Activated T-cell treated with anti-CD3 and anti-CD28 coated beads for 1 hour (primary cell): ENCODE measurements around the gene HNRNPL.
"Not testable (repeated sequence)": the region's sequence is repeated elsewhere in the genome, so short reads cannot be mapped to it uniquely, and the experiment has no call there.

ENCODE experiments used
- DNase-seq: peaks from one replicate; pipeline ENCODE4 v3.0.0-alpha.2; 2020; ENCODE audit warnings: low read depth

Gene HNRNPL

DNA sequence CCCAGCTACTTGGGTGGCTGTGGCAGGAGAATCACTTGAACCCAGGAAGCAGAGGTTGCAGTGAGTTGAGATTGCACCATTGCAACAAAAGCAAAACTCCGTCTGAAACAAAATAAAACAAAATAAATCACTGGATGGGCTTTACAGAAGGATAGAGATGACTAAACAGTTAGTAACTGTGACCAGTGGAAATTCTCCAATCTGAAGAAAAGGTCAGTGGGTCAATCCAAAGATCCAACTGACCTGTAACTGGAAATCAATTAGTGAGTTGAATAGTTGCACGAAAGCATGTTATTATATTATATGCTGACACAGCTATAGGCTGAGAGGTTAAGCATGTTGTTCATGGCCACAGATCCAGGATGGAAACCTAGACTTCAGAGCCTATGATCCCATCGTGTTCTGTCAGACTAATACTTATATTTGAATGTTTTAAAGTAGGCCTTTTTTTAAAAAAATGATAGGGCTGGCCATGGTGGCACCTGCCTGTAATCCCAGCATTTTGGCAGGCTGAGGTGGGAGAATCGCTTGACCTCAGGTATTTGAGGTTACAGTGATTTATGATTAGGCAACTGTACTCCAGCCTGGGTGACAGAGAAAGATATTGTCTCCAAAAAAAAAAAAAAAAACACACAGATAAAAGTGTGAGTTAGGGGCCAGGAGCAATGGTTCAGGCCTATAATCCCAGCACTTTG lies 19.6 kb downstream of the HNRNPL start:
- DNase-seq, result no peak

DNA sequence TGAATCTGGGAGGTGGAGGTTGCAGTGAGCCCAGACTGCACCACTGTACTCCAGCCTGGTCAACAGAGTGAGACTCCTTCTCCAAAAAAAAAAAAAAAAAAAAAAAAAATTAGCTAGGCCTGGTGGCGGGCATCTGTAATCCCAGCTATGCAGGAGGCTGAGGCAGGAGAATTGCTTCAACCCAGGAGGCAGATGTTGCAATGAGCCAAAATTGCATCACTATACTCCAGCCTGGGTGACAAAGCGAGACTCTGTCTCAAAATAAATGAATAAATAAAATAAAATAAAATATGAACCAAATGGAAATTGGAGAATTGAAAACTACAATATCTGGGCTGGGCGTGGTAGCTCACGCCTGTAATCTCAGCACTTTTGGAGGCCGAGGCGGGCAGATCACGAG lies 20.6 kb downstream of the HNRNPL start:
- DNase-seq, result not testable (repeated sequence)

DNA sequence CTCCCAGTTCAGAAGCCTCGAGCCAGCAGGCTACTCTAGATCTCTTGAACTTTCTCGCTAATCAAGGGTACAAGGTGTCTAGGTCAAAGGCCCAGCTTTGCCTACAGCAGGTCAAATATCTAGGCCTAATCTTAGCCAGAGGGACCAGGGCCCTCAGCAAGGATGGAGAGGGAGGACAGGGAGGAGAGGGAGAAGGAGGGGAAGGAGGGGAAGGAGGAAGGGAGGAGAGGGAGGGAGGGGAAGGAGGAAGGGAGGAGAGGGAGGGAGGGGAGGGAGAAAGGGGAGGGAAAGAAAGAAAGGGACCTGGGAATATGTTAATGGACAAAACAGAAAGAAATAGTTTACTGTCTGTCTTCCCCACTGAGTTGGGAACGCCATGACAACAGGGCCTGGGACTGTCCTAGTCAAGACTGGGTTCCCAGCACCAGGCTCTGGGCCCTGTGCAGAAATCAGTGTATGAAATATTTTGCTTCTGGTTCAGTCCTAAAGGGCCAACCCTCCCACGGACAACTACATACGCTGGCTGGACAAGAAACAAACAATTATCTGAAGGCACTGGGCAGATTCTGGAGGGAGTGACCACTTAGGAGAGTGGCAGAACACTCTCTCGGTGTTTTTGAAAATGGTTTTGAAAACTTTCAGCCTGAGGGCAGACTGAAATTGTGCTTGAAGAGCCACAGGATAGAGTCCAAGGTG lies 22.8 kb downstream of the HNRNPL start:
- no peak for DNase-seq

DNA sequence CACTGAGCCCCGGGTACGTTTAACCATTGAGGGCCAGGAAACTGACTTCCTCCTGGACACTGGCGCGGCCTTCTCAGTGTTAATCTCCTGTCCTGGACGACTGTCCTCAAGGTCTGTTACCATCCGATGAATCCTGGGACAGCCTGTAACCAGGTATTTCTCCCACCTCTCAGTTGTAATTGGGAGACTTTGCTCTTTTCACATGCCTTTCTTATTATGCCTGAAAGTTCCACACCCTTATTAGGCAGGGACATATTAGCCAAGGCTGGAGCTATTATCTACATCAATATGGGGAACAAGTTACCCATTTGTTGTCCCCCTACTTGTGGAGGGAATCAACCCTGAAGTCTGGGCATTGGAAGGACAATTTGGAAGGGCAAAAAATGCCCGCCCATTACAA lies 23.9 kb downstream of the HNRNPL start:
- DNase-seq, result not testable (repeated sequence)

DNA sequence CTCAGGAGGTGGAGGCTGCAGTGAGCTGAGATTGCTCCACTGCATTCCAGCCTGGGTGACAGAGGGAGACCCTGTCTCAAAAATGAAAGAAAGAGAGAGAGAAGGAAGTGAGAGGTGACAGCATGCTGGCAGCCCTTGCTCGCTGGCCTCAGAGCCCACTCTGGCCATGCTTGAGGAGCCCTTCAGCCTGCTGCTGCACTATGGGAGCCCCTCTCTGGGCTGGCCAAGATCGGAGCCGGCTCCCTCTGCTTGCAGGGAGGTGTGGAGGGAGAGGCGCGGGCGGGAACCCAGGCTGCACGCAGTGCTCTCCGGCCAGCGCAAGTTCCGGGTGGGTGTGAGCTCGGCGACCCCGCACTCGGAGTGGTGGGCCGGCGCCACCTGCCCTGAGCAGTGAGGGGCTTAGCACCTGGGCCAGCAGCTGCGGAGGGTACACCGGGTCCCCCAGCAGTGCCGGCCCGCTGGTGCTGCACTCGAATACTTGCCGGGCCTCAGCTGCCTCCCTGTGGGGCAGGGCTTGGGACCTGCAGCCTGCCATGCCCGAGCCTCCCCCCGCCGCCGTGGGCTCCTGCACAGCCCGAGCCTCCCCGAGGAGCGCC lies 28.5 kb downstream of the HNRNPL start:
- DNase-seq, result not testable (repeated sequence)

DNA sequence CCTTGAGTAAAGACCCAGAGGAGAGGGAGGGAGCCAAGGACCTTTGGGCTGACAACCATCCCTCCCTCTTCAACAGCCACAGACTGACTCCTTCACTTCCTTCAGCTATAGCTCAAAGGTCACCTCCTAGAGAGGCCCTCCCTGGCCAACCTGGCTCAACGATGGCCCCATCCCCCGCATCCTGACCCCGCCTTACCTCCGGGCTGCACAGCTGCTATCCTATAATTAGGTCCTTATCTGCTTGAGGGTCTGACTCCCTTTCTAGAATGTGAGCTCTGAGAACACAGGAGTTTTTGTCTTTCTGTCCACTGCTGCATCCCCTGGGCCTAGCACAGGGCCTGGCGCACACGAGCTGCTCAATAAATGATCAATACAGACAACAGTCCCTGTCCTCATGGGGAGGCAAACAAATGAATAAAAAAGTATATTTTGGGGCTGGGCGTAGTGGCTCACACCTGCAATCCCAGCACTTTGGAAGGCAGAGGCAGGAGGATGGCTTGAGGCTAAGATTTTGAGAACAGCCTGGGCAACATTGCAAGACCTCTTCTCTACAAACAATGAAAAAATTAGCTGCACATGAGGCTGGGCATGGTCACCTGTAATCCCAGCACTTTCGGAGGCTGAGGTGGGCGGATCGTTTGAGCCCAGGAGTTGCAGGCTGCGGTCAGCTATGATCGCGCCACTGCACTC lies 30.4 kb downstream of the HNRNPL start:
- DNase-seq, result no peak

DNA sequence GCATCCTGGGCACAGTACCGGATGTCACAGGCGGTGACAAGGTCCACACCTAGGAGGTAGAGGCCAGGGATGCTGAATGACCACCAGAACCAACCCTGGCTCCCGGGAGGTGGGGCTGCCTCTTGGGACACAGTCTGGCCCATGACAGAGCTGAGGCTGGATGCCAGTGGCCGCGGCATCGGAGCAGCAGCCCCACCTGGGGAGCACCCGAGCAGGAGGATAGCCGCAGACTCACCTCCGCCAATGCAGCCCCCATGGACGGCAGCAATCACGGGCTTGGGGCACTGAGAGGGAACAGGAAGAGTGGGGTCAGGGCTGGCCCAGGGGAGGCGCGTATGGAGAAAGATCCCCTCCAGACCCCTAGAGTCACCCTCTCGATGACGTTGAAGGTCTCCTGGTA lies 32.7 kb downstream of the HNRNPL start:
- DNase-seq, result no peak

DNA sequence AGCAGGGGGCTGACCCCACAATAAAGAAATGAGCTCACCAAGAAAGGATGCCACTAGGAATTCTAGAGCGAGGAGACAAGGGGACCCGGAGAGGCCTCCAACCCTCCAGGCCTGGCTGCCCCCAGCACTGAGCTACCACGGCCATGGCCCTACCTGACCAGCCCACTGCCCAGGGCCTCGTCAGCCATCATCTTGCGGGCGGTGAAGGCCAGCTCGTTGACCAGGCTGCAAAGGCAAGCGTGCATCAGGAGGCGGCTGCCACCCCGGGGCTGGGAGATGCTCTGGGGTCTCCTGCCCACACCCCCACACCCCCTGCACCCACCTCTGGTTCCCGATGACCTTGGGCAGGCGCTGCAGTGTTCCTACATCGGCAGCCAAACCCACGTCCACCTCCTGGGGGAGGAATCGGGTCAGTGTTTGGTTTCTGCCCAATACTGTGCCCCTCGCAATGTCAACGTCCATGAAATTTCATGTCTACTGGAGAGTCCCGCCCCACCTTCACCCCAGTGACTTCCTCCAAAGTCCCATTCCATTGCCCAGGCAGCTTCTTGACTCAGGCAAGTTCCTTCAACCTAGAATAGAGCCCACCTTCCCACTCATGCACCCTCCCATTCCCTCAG lies 33.5 kb downstream of the HNRNPL start:
- DNase-seq, result no peak

DNA sequence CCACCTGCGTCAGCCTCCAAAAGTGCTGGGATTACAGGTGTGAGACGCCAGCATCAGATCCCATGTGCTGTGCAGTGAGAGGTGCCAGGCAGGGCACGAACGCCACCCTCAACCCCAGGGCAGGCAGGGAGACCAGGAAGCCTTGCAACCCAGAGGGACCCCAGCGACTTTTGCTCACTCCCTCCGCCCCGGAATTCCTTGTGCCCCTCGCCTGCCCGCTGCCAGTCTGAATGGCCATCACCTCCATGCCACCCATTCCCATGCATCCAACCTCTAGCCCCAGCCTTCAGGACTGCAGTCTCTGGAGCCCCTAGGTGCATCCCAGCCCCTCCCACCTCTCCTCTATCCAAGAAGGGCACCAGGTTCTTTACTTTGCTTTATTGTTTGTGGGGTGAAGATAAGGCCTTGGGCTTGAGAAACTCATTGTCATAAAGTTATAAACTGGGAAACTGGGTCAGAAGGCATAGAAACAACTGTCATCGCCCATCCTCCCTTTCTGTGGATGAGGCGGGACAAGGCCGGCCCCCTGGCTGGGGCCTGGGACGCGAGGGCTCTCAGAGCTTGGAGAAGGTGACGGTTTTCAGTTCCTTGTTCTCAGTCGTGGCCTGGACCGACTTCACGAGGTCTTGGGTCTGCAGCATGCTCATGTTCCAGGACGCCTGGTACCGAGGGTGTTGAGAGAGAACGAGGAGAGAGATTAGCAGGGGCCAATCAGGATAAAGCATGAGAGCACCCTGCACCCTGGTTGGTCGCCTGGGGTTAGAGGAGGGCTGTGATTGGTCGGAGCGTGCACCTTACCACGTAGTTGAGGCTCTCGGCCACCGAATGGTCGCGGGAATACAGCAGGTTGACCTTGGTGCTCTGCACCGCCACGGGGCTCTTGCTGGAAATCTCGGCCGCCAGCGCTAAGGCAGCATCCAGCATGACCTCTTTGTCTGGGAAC lies 34.5 kb downstream of the HNRNPL start:
- DNase-seq, result no peak

DNA sequence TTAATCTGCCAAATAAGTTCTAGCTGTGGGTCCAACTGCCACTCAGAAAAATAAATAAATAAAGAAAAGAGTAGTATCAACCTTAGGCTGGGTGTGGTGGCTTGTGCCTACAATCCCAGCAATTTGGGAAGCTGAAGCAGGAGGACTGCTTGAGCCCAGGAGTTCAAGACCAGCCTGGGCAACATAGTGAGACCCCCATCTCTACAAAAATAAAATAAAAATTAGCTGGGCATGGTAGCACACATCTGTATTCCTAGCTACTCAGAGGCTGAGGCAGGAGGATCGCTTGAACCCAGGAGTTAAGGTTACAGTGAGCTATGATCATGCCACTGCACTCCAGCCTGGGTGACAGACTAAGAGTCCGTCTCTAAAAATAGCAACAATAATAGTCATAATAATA lies 35.9 kb downstream of the HNRNPL start:
- DNase-seq, result not testable (repeated sequence)

DNA sequence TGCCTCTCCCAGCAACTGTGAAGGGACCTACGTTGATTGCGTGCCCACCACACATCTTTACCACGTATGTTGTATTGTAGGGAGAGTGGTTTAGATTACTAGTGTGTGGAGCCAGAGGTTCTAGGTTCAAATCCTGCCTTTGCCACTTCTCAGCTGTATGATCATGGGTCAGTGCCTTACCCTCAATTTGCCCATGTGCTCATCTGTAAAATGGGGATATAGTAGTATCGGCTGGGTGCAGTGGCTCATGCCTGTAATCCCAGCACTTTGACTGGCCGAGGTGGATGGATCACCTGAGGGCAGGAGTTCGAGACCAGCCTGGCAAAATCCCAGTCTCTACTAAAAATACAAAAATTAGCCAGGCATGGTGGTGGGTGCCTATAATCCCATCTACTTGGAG lies 36.5 kb downstream of the HNRNPL start:
- no peak for DNase-seq

DNA sequence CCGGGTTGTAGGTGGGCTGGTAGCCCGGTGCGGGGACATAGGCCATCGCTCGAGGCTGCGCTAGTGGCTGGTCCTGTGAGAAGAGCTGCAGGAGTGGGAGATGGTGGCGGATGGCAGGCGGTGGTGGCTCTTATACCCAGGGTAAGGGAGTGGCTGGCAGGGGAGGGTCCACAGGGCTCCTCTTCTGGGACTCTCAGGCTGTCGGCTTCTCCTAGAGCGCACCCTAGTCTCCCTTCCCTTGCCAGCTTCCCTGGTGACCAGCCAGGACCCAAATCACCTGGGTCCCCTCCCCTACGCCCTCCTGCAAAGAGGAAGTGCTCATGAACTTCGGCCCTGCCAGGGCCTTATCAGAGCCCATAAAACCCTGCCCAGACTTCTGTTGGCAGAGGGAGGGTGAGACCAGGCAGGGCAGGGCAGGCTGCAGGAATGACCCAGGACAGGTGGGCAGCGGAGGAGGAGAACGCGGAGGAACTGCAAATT lies 36.9 kb downstream of the HNRNPL start, which contains the start of gene LGALS4:
Gene LGALS4 (minus strand): TSS at position 105 of the 480 bp plus-strand sequence. CDS start 59 bp downstream, at position 46.
- no peak for DNase-seq

DNA sequence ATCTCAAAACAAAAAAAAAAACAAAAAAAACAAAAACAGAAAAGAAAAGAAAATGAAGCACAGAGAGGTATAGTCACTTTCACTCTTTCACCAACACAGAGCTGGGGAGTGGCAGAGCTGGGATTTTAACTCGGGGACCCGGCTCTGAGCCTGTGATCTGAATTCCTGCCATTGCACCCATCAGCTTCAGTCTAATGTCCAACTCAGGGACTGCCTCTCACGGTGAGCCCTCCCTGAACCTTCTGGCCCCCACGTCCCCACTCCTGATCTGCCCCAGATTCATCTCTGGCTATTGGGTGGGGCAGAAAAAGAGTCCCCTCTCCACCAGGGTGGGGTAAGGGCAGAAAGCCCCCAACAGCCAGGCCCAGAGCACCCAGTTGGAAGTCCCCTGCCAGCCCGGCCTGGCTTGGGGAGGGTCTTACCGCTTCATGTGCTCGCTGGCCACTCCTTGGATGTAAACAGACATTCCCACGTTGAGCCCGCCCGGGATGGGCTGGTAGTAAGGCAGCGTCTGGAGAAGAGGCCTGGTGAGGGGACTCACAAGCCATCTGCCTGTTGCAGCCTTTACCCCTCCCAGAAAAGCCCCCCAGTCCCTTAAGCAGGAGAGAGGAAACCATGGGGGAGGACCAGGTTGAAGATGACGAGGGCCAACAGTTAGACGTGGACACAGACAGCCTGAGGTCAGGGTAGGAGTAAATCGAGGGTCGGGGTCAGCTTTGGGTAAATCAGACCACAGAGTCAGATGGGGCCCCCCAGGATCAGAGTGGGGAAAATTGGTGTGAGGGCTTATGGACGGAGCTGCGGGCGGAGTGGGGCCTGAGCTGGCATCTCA lies 37.6 kb downstream of the HNRNPL start:
- no peak for DNase-seq

DNA sequence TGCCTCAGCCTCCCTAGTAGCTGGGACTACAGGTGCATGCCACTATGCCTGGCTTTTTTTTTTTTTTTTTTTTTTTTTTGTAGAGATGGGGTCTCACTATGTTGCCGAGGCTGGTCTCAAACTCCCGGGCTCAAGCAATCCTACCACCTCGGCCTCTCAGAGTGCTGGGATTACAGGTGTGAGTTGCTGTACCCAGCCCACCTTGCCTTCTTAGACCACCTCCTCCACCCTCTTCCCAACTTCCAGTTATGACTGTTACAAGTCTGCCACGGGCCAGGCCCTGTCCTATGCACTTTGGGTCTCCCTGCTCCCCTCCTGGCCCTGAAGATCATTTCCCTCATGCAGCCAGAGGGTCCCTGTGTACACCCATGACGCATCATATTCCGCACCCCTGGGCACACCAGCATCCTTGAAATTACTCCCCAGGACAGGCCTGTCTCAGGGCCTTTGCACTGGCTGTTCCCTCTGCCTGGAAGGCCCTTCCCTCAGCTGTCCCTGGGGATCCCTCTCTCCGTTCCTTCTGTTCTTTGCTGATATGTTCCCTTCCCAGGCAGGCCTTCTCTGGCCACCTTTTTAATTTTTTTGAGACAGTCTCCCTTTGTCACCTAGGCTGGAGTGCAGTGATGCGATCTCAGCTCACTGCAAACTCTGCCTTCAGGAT lies 40.1 kb downstream of the HNRNPL start:
- DNase-seq, result no peak

DNA sequence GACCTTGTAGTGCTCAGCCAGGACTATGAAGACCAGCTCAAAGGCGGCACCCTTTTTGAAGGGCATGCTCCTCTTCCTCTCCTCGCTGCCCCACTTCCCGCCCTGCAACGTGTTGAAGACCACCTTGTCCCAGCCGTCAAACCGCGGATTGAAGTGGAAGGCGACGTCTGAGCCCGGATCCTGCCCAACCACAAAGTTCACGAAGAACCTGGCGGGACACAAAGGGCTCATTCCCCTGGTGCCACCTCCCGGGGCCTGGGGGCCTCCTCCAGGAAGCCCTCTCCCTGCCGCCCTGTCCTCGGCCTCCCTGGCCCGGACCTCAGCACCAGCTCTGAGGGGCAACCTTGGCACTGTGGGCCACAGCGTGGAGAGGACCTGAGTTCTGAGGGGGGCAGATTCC lies 41.0 kb downstream of the HNRNPL start:
- DNase-seq, result no peak

DNA sequence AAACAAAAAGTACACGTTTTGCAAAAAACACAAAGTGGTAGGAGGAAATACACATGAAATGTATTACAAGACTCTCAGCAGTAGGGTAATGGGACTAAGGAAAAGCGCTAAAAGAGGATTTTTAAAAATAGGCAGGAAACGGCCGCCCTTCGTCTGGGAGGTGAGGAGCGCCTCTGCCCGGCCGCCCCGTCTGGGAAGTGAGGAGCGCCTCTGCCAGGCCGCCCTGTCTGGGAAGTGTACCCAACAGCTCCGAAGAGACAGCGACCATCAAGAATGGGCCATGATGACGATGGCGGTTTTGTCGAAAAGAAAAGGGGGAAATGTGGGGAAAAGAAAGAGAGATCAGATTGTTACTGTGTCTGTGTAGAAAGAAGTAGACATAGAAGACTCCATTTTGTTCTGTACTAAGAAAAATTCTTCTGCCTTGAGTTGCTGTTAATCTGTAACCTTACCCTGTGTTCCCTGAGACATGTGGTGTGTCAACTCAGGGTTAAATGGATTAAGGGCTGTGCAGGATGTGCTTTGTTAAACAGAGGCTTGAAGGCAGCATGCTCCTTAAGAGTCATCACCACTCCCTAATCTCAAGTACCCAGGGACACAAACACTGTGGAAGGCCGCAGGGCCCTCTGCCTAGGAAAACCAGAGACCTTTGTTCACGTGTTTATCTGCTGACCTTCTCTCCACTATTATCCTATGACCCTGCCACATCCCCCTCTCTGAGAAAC lies 42.2 kb downstream of the HNRNPL start:
- not testable (repeated sequence) for DNase-seq

DNA sequence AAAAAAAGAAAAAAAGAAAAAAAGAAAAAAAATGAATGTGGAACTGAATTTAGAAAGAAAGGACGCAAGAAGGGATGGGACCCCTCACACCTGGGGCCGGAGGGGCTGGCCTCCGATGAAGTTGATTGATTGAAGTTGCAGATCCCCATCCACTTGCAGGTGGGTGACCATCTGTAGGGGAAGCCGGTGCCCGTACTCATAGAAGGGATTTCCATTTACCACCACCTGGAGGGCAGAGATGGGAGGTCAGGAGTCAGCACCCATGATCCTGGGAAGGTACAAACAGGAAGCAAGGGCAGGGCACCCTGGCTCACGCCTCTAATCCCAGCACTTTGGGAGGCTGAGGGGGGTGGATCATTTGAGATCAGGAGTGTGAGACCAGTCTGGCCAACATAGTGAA lies 43.4 kb downstream of the HNRNPL start:
- no peak for DNase-seq

DNA sequence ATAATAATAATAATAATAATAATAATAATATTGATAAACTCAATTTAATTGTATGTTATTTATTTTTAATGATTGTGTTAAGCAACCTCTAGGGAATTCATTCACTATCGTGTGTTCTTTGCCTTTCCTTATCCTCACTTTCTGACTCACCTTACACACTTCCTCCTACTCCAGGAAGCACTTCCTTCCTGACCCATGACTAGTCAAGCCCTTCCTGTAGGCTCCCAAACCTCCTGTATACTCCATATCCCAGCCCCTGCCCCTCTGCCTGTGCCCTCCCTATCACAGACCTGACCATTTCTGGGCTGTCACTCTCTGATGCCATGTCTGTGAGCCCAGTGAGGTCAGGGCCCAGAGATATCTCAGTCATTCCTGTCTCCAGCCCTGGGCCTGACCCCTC lies 44.6 kb downstream of the HNRNPL start:
- DNase-seq, result no peak

DNA sequence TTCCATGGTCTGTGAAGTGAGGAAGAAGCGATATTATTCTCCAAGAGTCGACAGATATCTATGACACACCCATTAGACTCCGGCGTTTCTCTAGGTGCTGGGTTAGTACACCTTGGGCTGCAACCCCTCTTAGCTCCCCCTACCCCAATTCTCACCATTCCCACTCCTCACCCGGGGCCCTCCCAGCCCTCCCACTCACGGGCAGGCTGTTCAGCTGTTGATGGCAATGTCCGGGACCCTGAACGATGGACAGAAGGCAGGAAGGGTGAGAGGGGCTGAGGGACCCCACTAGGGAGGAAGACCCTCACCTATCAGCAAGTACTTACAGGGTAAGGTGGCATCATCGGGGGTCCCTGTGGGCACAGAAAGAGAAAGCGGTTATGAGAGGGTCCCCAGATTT lies 46.2 kb downstream of the HNRNPL start:
- DNase-seq, result no peak
